Activated naive CD4-positive, alpha-beta T cell treated with anti-CD3 and anti-CD28 coated beads, Interleukin-2, amount 50 U/mL, for 72 hours (primary cell): ENCODE data around the gene PDE2A. TPM values are rescaled to one million over a fixed set of nuclear protein-coding genes. Genes with fewer than 3 reads are reported as not detected.
A peak's percentile ranks its signal among the peaks of the same experiment; 100 is the strongest.

Source experiments
- ATAC-seq, 2 donors: fragments of 150-1000 bp; cut with Tn5 transposase; 2 replicates each; pipeline ENCODE4 v1.10.0; 2021; ENCODE audit warnings: mild to moderate bottlenecking in 2 of 2, moderate library complexity in 2 of 2
- DNase-seq, 2 donors: peaks; one replicate each; pipeline ENCODE4 v3.0.0; 2021 to 2022; ENCODE audit warnings: low spot score in 2 of 2
- H3K27ac Mint-ChIP-seq, 2 donors: one replicate each; pipeline ENCODE4 v1.8.0; 2022; ENCODE audit warnings: mild to moderate bottlenecking in 2 of 2, mixed read lengths in 2 of 2
- H3K36me3 Mint-ChIP-seq, 2 donors: one replicate each; pipeline ENCODE4 v1.8.0; 2022; ENCODE audit warnings: mixed read lengths in 2 of 2
- H3K9me3 Mint-ChIP-seq, 2 donors: one replicate each; pipeline ENCODE4 v1.8.0; 2022; ENCODE audit warnings: mixed read lengths in 2 of 2
- total RNA-seq, 2 donors: library from RNA; stranded (reverse); gene quantifications; one replicate each; pipeline ENCODE4 v1.2.3, GENCODE V29; 2022

PDE2A gene
- total RNA-seq, 2 donors from 2014 or later, result 0.68 to 0.97 TPM

- Mint-ChIP-seq H3K27ac (no peak overlapping the region), H3K36me3 (no peaks in the 10 kb centered on the region), H3K9me3 (no peaks in the 10 kb centered on the region)
- DNase-seq, result no peak
- no peak for ATAC-seq
Observed at GRCh38 chr11:72679869-72680268, 5.6 kb upstream of the PDE2A start.

GRCh38 chr11:72678524-72678923 is 4.3 kb upstream of the PDE2A start:
- no peaks in the 10 kb centered on the region for H3K9me3 Mint-ChIP-seq
- peak overlapping the region in 1 of 2 donors; percentile 47 for H3K27ac Mint-ChIP-seq
- no peaks in the 10 kb centered on the region for H3K36me3 Mint-ChIP-seq
- ATAC-seq (no peak), DNase-seq (no peak)

GRCh38 chr11:72676861-72677341 is 2.7 kb upstream of the PDE2A start:
- Mint-ChIP-seq H3K9me3 (no peaks in the 10 kb centered on the region), H3K36me3 (no peaks in the 10 kb centered on the region)

GRCh38 chr11:72675221-72675620 is 999 bp upstream of the PDE2A start:
- no peak for DNase-seq
- Mint-ChIP-seq H3K27ac (no peak overlapping the region), H3K36me3 (no peaks in the 10 kb centered on the region), H3K9me3 (no peaks in the 10 kb centered on the region)
- ATAC-seq, result no peak

More at GRCh38 chr11:72676861-72677341, 2.7 kb upstream of the PDE2A start:
- no peak overlapping the region for H3K27ac Mint-ChIP-seq
- DNase-seq, result peak in 1 of 2 donors; percentile 80
- peak; percentile 43 to 66 for ATAC-seq

- Mint-ChIP-seq H3K27ac (no peak overlapping the region), H3K9me3 (no peaks in the 10 kb centered on the region), H3K36me3 (peaks cover 0 to 5% of the 10 kb centered on the region in 2 donors)
- ATAC-seq (no peak), DNase-seq (no peak)
Observed at GRCh38 chr11:72673284-72673942, 809 bp downstream of the PDE2A start.

GRCh38 chr11:72672597-72673238 is 1.5 kb downstream of the PDE2A start:
- peaks cover under 1 to 6% of the 10 kb centered on the region in 2 donors for H3K36me3 Mint-ChIP-seq
- no peak overlapping the region for H3K27ac Mint-ChIP-seq
- DNase-seq, result no peak
- H3K9me3 Mint-ChIP-seq, result no peaks in the 10 kb centered on the region
- no peak for ATAC-seq

GRCh38 chr11:72671152-72672099 is 2.8 kb downstream of the PDE2A start:
- no peak for ATAC-seq
- no peak overlapping the region for H3K27ac Mint-ChIP-seq

GRCh38 chr11:72670041-72670440 is 4.2 kb downstream of the PDE2A start:
- DNase-seq (no peak), ATAC-seq (no peak)
- Mint-ChIP-seq H3K36me3 (peaks cover 9 to 13% of the 10 kb centered on the region in 2 donors), H3K27ac (no peak overlapping the region), H3K9me3 (peaks cover 8% of the 10 kb centered on the region in 2 donors)

More at GRCh38 chr11:72671152-72672099, 2.8 kb downstream of the PDE2A start:
- H3K9me3 Mint-ChIP-seq, result peaks cover 8% of the 10 kb centered on the region in 2 donors
- DNase-seq, result no peak
- H3K36me3 Mint-ChIP-seq, result peaks cover 9 to 13% of the 10 kb centered on the region in 2 donors

- Mint-ChIP-seq H3K9me3 (peaks cover 8% of the 10 kb centered on the region in 2 donors), H3K27ac (no peak overlapping the region), H3K36me3 (peaks cover 9 to 13% of the 10 kb centered on the region in 2 donors)
- DNase-seq (no peak), ATAC-seq (no peak)
Observed at GRCh38 chr11:72669527-72669926, 4.7 kb downstream of the PDE2A start.

GRCh38 chr11:72668629-72669347 is 5.4 kb downstream of the PDE2A start:
- Mint-ChIP-seq H3K36me3 (peaks cover 9 to 13% of the 10 kb centered on the region in 2 donors), H3K9me3 (peaks cover 8% of the 10 kb centered on the region in 2 donors), H3K27ac (no peak overlapping the region)
- DNase-seq, result peak; percentile 63
- peak; percentile 92 for ATAC-seq

GRCh38 chr11:72665911-72666472 is 8.2 kb downstream of the PDE2A start:
- peaks cover 9 to 13% of the 10 kb centered on the region in 2 donors for H3K36me3 Mint-ChIP-seq
- DNase-seq (no peak), ATAC-seq (no peak)
- peaks cover 8% of the 10 kb centered on the region in 2 donors for H3K9me3 Mint-ChIP-seq
- no peak overlapping the region for H3K27ac Mint-ChIP-seq

GRCh38 chr11:72662036-72662435 is 12.2 kb downstream of the PDE2A start:
- Mint-ChIP-seq H3K36me3 (peaks cover under 1 to 1% of the 10 kb centered on the region in 2 donors), H3K9me3 (peaks cover 1% of the 10 kb centered on the region in 2 donors), H3K27ac (no peak overlapping the region)
- no peak for ATAC-seq
- no peak for DNase-seq

GRCh38 chr11:72661486-72661885 is 12.7 kb downstream of the PDE2A start:
- Mint-ChIP-seq H3K27ac (no peak overlapping the region), H3K9me3 (no peaks in the 10 kb centered on the region), H3K36me3 (no peaks in the 10 kb centered on the region)
- no peak for ATAC-seq
- DNase-seq, result no peak

GRCh38 chr11:72658989-72659640 is 15.1 kb downstream of the PDE2A start:
- ATAC-seq, result no peak
- H3K27ac Mint-ChIP-seq, result no peak overlapping the region
- no peak for DNase-seq
- no peaks in the 10 kb centered on the region for H3K9me3 Mint-ChIP-seq
- no peaks in the 10 kb centered on the region for H3K36me3 Mint-ChIP-seq

- no peak for ATAC-seq
- no peaks in the 10 kb centered on the region for H3K36me3 Mint-ChIP-seq
- no peaks in the 10 kb centered on the region for H3K9me3 Mint-ChIP-seq
- DNase-seq, result no peak
- H3K27ac Mint-ChIP-seq, result no peak overlapping the region
Observed at GRCh38 chr11:72657411-72658100, 16.7 kb downstream of the PDE2A start.
